A549 (cell line): ENCODE data around the gene KIF27. TPM values are rescaled to one million over a fixed set of nuclear protein-coding genes. Genes with fewer than 3 reads are reported as not detected.

Experiments used
- ATAC-seq, 2 experiments: fragments of 200-7000 bp in 1 of 2; fragments of >200 bp in 1 of 2; cut with Nextera tagmentation in 1 of 2; cut with Tn5 transposase in 1 of 2; 3 replicates each; pipeline versions ENCODE4 v1.8.0 to v1.9.1; 2018 to 2020; ENCODE audit warnings: mild to moderate bottlenecking in 1 of 2, moderate library complexity in 1 of 2
- CTCF ChIA-PET: fragments of 300-600 bp; sonication (Branson Sonifier 250); formaldehyde crosslinking; extraction: SDS; loops from one replicate; lab custom pipeline; 2021; ENCODE audit warnings: antibody characterized with exemption, inconsistent platforms; lab: Yijun Ruan, JAX
- POLR2A ChIA-PET: fragments of 350-600 bp; formaldehyde crosslinking; extraction: SDS; loops from one replicate; lab custom pipeline; 2021; ENCODE audit warnings: antibody characterized with exemption, inconsistent platforms; lab: Yijun Ruan, JAX
- DNase-seq, 2 experiments: peaks; one replicate each; pipeline versions ENCODE4 v3.0.0 to v3.0.0-alpha.2; 2011 to 2016; ENCODE audit warnings: low read depth in 1 of 2, low spot score in 1 of 2
- FAIRE-seq: peaks from 2 replicates; lab custom pipeline; 2011; peaks lifted over from hg19 to GRCh38; lab: Jason Lieb, UNC
- H3K27ac ChIP-seq, 2 experiments: fragments of >200 bp; sonication (Bioruptor Twin); formaldehyde crosslinking; 3 replicates each; pipeline ENCODE4 v1.5.1; 2016 to 2017
- H3K4me1 ChIP-seq: fragments of >200 bp; sonication (Bioruptor Twin); formaldehyde crosslinking; 3 replicates; pipeline ENCODE4 v1.6.1; 2016
- H3K4me2 ChIP-seq: fragments of >200 bp; sonication (Bioruptor Twin); formaldehyde crosslinking; 3 replicates; pipeline ENCODE4 v1.6.1; 2016
- H3K4me3 ChIP-seq: fragments of >200 bp; sonication (Bioruptor Twin); formaldehyde crosslinking; 3 replicates; pipeline ENCODE4 v1.5.1; 2016
- H3K9me3 ChIP-seq: fragments of >200 bp; sonication (Bioruptor Twin); formaldehyde crosslinking; 3 replicates; pipeline ENCODE4 v1.6.1; 2016
- CBX8 ChIP-seq: fragments of 200-600 bp; sonication (generic); IDR thresholded peaks from 2 replicates; pipeline ENCODE4 v1.6.1; 2016
- CHD2 ChIP-seq: fragments of 150-350 bp; IDR thresholded peaks from 2 replicates; pipeline ENCODE4 v1.6.1; 2014; ENCODE audit warnings: low read length; ENCODE audit not compliant: partially characterized antibody
- EHF ChIP-seq: fragments of 250-450 bp; sonication (Bioruptor Pico); IDR thresholded peaks from 2 replicates; pipeline ENCODE4 v1.5.0; 2020; ENCODE audit warnings: mild to moderate bottlenecking
- EP300 ChIP-seq, 2 experiments: fragments of >200 bp; sonication (Bioruptor Twin); formaldehyde crosslinking; IDR thresholded peaks; 2 replicates in 1 of 2; 3 replicates in 1 of 2; pipeline ENCODE4 v1.6.1; 2016 to 2017
- FOSL2 ChIP-seq, 2 experiments: fragments of 450-650 bp in 1 of 2; fragments of >200 bp in 1 of 2; sonication (Bioruptor Twin) in 1 of 2; formaldehyde crosslinking; IDR thresholded peaks; 2 replicates each; pipeline versions ENCODE4 v1.5.0 to v1.6.1; 2016 to 2020; ENCODE audit warnings: mild to moderate bottlenecking in 1 of 2, moderate library complexity in 1 of 2
- HDAC2 ChIP-seq: fragments of 200-600 bp; sonication (generic); IDR thresholded peaks from 2 replicates; pipeline ENCODE4 v1.6.1; 2016
- HOXB13 ChIP-seq: fragments of 250-450 bp; sonication (Bioruptor Pico); IDR thresholded peaks from 2 replicates; pipeline ENCODE4 v1.5.0; 2020; ENCODE audit warnings: low read depth, mild to moderate bottlenecking, moderate library complexity
- HOXB5 ChIP-seq: fragments of 250-450 bp; sonication (Bioruptor Pico); IDR thresholded peaks from 2 replicates; pipeline ENCODE4 v1.5.0; 2020; ENCODE audit warnings: mild to moderate bottlenecking, moderate library complexity
- JUNB ChIP-seq: fragments of >200 bp; sonication (Bioruptor Twin); formaldehyde crosslinking; IDR thresholded peaks from 2 replicates; pipeline ENCODE4 v1.6.1; 2016
- KDM5A ChIP-seq: fragments of 200-600 bp; sonication (generic); IDR thresholded peaks from 2 replicates; pipeline ENCODE4 v1.6.1; 2016; ENCODE audit warnings: antibody characterized with exemption, mild to moderate bottlenecking
- MAFK ChIP-seq: fragments of 450-650 bp; IDR thresholded peaks from 2 replicates; pipeline ENCODE4 v1.6.1; 2014; ENCODE audit not compliant: partially characterized antibody
- MAZ ChIP-seq: fragments of 150-350 bp; IDR thresholded peaks from 2 replicates; pipeline ENCODE4 v1.6.1; 2014; ENCODE audit warnings: antibody characterized with exemption, low read depth, low read length, borderline replicate concordance
- MYC ChIP-seq: IDR thresholded peaks from 2 replicates; pipeline ENCODE4 v1.6.1; 2012; ENCODE audit warnings: mild to moderate bottlenecking, inconsistent platforms, low read length, improper control_type of control experiment, borderline replicate concordance
- PBX3 ChIP-seq: IDR thresholded peaks from 2 replicates; pipeline ENCODE4 v1.6.1; 2012
- POLR2AphosphoS2 ChIP-seq: conservative IDR thresholded peaks from 2 replicates; pipeline ENCODE4 v1.6.1; 2012; ENCODE audit warnings: low read length, improper control_type of control experiment, inconsistent platforms
- RCOR1 ChIP-seq: fragments of 150-350 bp; IDR thresholded peaks from 2 replicates; pipeline ENCODE4 v1.6.1; 2014; ENCODE audit warnings: antibody characterized with exemption, low read length, low read depth
- REST ChIP-seq: fragments of 200-600 bp; sonication (generic); IDR thresholded peaks from 2 replicates; pipeline ENCODE4 v1.6.1; 2016; ENCODE audit warnings: antibody characterized with exemption, mild to moderate bottlenecking, moderate library complexity
- RFX5 ChIP-seq: fragments of 450-650 bp; IDR thresholded peaks from 2 replicates; pipeline ENCODE4 v1.7.1; 2014; ENCODE audit warnings: antibody characterized with exemption, mild to moderate bottlenecking, moderate library complexity
- RNF2 ChIP-seq: fragments of 200-600 bp; sonication (generic); IDR thresholded peaks from 2 replicates; pipeline ENCODE4 v1.6.1; 2016; ENCODE audit warnings: low read depth, mild to moderate bottlenecking, antibody characterized with exemption, moderate library complexity, borderline replicate concordance
- SMC3 ChIP-seq: fragments of >200 bp; sonication (Bioruptor Twin); formaldehyde crosslinking; IDR thresholded peaks from 3 replicates; pipeline ENCODE4 v1.6.1; 2018; ENCODE audit warnings: inconsistent platforms
- ZC3H11A ChIP-seq: fragments of 450-650 bp; IDR thresholded peaks from 2 replicates; pipeline ENCODE4 v1.6.1; 2014; ENCODE audit warnings: antibody characterized with exemption, mild to moderate bottlenecking
- WGBS: methylation state at CpG from one replicate; pipeline ENCODE4 v1.1.6; 2017; ENCODE audit errors: missing lambda C conversion rate; 5-methylcytosine and 5-hydroxymethylcytosine counted together
- polyA plus RNA-seq, 4 experiments: library from polyadenylated mRNA; depleted of rRNA in 3 of 4; stranded (reverse); fragments of >200 nt; fragmentation: RNase III in 1 of 4; extraction: RNeasy Plus Mini Kit Qiagen cat#74134 plus additional on column Dnase treatment in 1 of 4; gene quantifications; 2 replicates in 3 of 4; 3 replicates in 1 of 4; pipeline ENCODE4 v1.2.3, GENCODE V29; 2011 to 2017

Gene KIF27
- polyA plus RNA-seq, 2 of the 4 experiments (the other 2 are of a cell fraction): 2.2 to 6.0 TPM

GRCh38 chr9:83936523-83936922 is 15.3 kb upstream of the KIF27 start:
- TF ChIP-seq HDAC2: no peak
- TF ChIP-seq RCOR1: no peak
- TF ChIP-seq MYC: no peak
- no peak for TF ChIP-seq CHD2
- TF ChIP-seq MAZ: no peak
- no peak for TF ChIP-seq POLR2AphosphoS2
- no peak for TF ChIP-seq RNF2
- no peak for TF ChIP-seq REST
- TF ChIP-seq EP300 (IDR thresholded peaks at IDR 0.05): no peak
- TF ChIP-seq KDM5A: no peak
- no peak for TF ChIP-seq JUNB
- TF ChIP-seq EHF (CRISPR knock-in tag): no peak
- TF ChIP-seq HOXB5 (CRISPR knock-in tag): no peak
- no peak for TF ChIP-seq HOXB13
- no peak for TF ChIP-seq PBX3
- no peak for TF ChIP-seq ZC3H11A
- TF ChIP-seq FOSL2 (IDR thresholded peaks at IDR 0.05): no peak
- no peak for TF ChIP-seq FOSL2 (CRISPR knock-in tag; IDR thresholded peaks at IDR 0.05)
- no peak for TF ChIP-seq RFX5
- no peak for TF ChIP-seq MAFK
- H3K4me2 ChIP-seq: no peak overlapping the region
- 85% methylated on average over 6 of the region's 6 CpGs for WGBS
- FAIRE-seq (no peak), ATAC-seq (no peak), DNase-seq (no peak)
- no peak overlapping the region for H3K4me3 ChIP-seq
- ChIA-PET CTCF (interaction anchor here (0.6 to 3.8 kb wide), 14 partner anchors 10 to 328 kb away, joined by 3 to 60 read pairs (median 4); partner anchors contain the start of gene KIF27), POLR2A (interaction anchor here (1.4 kb wide), 1 partner anchor 15 kb away, joined by 6 read pairs; the partner anchor contains the start of gene KIF27)
- peaks cover 23% of the 10 kb centered on the region; the same call in 2 of the 3 replicates for H3K4me1 ChIP-seq
- H3K9me3 ChIP-seq: no peaks in the 10 kb centered on the region
- no peak overlapping the region for H3K27ac ChIP-seq

- POLR2A ChIA-PET: interaction anchor here (0.7 to 3.0 kb wide), 2 partner anchors 14 to 362 kb away, joined by 4 to 18 read pairs; partner anchors contain the start of gene KIF27
- no peak for TF ChIP-seq SMC3
- TF ChIP-seq CBX8: no peak
- TF ChIP-seq, all 56 proteins: peak for 0
- CTCF ChIA-PET: interaction anchor here (0.6 to 3.8 kb wide), 6 partner anchors 14 to 378 kb away, joined by 3 to 60 read pairs (median 6); partner anchors contain the start of gene KIF27
- DNase-seq (no peak), ATAC-seq (no peak; a peak in 1 of 6 replicates), FAIRE-seq (no peak)
- H3K4me1 ChIP-seq: peaks cover 23% of the 10 kb centered on the region; the same call in 2 of the 3 replicates
- peak overlapping the region; percentile 41; the same call in 2 of the 3 replicates for H3K4me2 ChIP-seq
- peak overlapping the region in 1 of 2 experiments; percentile 40; a peak in 1 of 6 replicates for H3K27ac ChIP-seq
- no peak overlapping the region for H3K4me3 ChIP-seq
- H3K9me3 ChIP-seq: no peaks in the 10 kb centered on the region
- 83% methylated on average over 3 of the region's 3 CpGs for WGBS
Observed at GRCh38 chr9:83935276-83935935, 14.2 kb upstream of the KIF27 start.
